H1 (cell line): ENCODE results near the gene SIPA1L3. TPM values are rescaled to one million over a fixed set of nuclear protein-coding genes. Genes with fewer than 3 reads are reported as not detected.
A peak's percentile ranks its signal among the peaks of the same experiment; 100 is the strongest.

Experiments
- CTCF ChIA-PET: fragments of 300-600 bp; sonication (Branson Sonifier 250); formaldehyde crosslinking; loops from one replicate; lab custom pipeline; 2021; ENCODE audit not compliant: partially characterized antibody; lab: Charles Lee
- POLR2A ChIA-PET: fragments of 300-600 bp; sonication (Branson Sonifier 250); formaldehyde crosslinking; loops from one replicate; lab custom pipeline; 2021; ENCODE audit warnings: inconsistent platforms; ENCODE audit not compliant: partially characterized antibody; lab: Charles Lee
- DNase-seq, 2 experiments: peaks; one replicate each; pipeline versions ENCODE4 v3.0.0 to v3.0.0-alpha.2; 2010 to 2022; ENCODE audit warnings: low spot score in 2 of 2, low read depth in 1 of 2, mixed read lengths in 1 of 2
- FAIRE-seq: peaks from 2 replicates; lab custom pipeline; 2011; peaks lifted over from hg19 to GRCh38; lab: Jason Lieb, UNC
- H2AFZ ChIP-seq: 2 replicates; pipeline ENCODE4 v1.8.1; 2012; ENCODE audit warnings: low read length, inconsistent platforms
- H2AK5ac ChIP-seq: 2 replicates; pipeline ENCODE4 v1.6.1; 2013; ENCODE audit warnings: low read depth, low read length
- H2BK120ac ChIP-seq: replicated peaks from 2 replicates; pipeline ENCODE3; 2013; ENCODE audit warnings: low read depth, low read length, inconsistent platforms
- H2BK12ac ChIP-seq: 2 replicates; pipeline ENCODE4 v1.6.1; 2013; ENCODE audit warnings: low read depth, low read length
- H2BK15ac ChIP-seq: 2 replicates; pipeline ENCODE4 v1.6.1; 2013; ENCODE audit warnings: low read length
- H2BK20ac ChIP-seq: 2 replicates; pipeline ENCODE4 v1.6.1; 2013; ENCODE audit warnings: low read length
- H2BK5ac ChIP-seq: 2 replicates; pipeline ENCODE4 v1.6.1; 2013; ENCODE audit warnings: low read depth, low read length
- H3K14ac ChIP-seq: 2 replicates; pipeline ENCODE4 v1.6.1; 2013; ENCODE audit warnings: inconsistent platforms; ENCODE audit not compliant: insufficient read length
- H3K18ac ChIP-seq: 2 replicates; pipeline ENCODE4 v1.6.1; 2013; ENCODE audit warnings: low read length; ENCODE audit errors: extremely low read depth
- H3K23ac ChIP-seq: 2 replicates; pipeline ENCODE4 v1.6.1; 2013; ENCODE audit warnings: inconsistent platforms; ENCODE audit not compliant: insufficient read length
- H3K23me2 ChIP-seq: 2 replicates; pipeline ENCODE4 v1.6.1; 2013; ENCODE audit warnings: low read depth, low read length
- H3K27ac ChIP-seq: 2 replicates; pipeline ENCODE4 v1.6.1; 2011; ENCODE audit warnings: low read depth, low read length, inconsistent platforms
- H3K27me3 ChIP-seq, 4 experiments: replicated peaks in 1 of 4; 1 replicate in 1 of 4; 2 replicates in 3 of 4; pipeline versions ENCODE4 v1.6.1 to v1.8.1; 2011 to 2013; ENCODE audit warnings: low read length in 3 of 4, mild to moderate bottlenecking in 3 of 4, inconsistent platforms in 2 of 4, mixed read lengths in 2 of 4, moderate library complexity in 1 of 4; ENCODE audit not compliant: control insufficient read depth in 3 of 4, insufficient read depth in 3 of 4; ENCODE audit errors: extremely low read depth in 1 of 4
- H3K36me3 ChIP-seq, 4 experiments: 2 replicates each; pipeline versions ENCODE4 v1.6.1 to v1.8.1; 2011 to 2013; ENCODE audit warnings: mild to moderate bottlenecking in 4 of 4, low read length in 3 of 4, moderate library complexity in 2 of 4, control low read depth in 1 of 4, inconsistent platforms in 1 of 4; ENCODE audit not compliant: insufficient read depth in 4 of 4, control insufficient read depth in 2 of 4
- H3K4ac ChIP-seq: replicated peaks from 2 replicates; pipeline ENCODE3; 2013; ENCODE audit warnings: low read length, low read depth, mixed read lengths, inconsistent platforms; ENCODE audit not compliant: insufficient read length
- H3K4me1 ChIP-seq, 4 experiments: replicated peaks in 1 of 4; 1 replicate in 1 of 4; 2 replicates in 3 of 4; pipeline versions ENCODE4 v1.6.1 to v1.8.1; 2011 to 2013; ENCODE audit warnings: low read length in 3 of 4, inconsistent platforms in 2 of 4, mixed read lengths in 1 of 4; ENCODE audit not compliant: insufficient read depth in 4 of 4, control insufficient read depth in 3 of 4
- H3K4me2 ChIP-seq, 2 experiments: 2 replicates each; pipeline versions ENCODE4 v1.6.1 to v1.8.1; 2011 to 2013; ENCODE audit warnings: low read depth in 2 of 2, low read length in 2 of 2, control low read depth in 1 of 2, inconsistent platforms in 1 of 2, mild to moderate bottlenecking in 1 of 2; ENCODE audit not compliant: insufficient read depth in 1 of 2
- H3K4me3 ChIP-seq, 4 experiments: fragments of 200-600, 300-600 bp in 1 of 4; sonication (generic), shearing (Covaris generic), sonication (Bioruptor Twin) in 1 of 4; 2 replicates each; pipeline versions ENCODE4 v1.5.1 to v1.8.1; 2011 to 2016; ENCODE audit warnings: low read length in 4 of 4, low read depth in 3 of 4, control low read depth in 2 of 4, inconsistent platforms in 2 of 4, mild to moderate bottlenecking in 2 of 4, mixed read lengths in 1 of 4, moderate library complexity in 1 of 4; ENCODE audit not compliant: insufficient read depth in 2 of 4; ENCODE audit errors: extremely low read depth in 1 of 4
- H3K56ac ChIP-seq: replicated peaks from 2 replicates; pipeline ENCODE3; 2013; ENCODE audit warnings: low read depth, mild to moderate bottlenecking, mixed read lengths, low read length, inconsistent platforms; ENCODE audit not compliant: insufficient read length
- H3K79me1 ChIP-seq: 2 replicates; pipeline ENCODE4 v1.6.1; 2013; ENCODE audit warnings: low read depth, low read length, control low read depth
- H3K79me2 ChIP-seq, 2 experiments: 2 replicates each; pipeline versions ENCODE4 v1.6.1 to v1.8.1; 2012 to 2013; ENCODE audit warnings: low read length in 2 of 2, mild to moderate bottlenecking in 2 of 2, inconsistent platforms in 1 of 2; ENCODE audit not compliant: insufficient read depth in 2 of 2, control insufficient read depth in 1 of 2
- H3K9ac ChIP-seq, 4 experiments: replicated peaks in 1 of 4; 1 replicate in 1 of 4; 2 replicates in 3 of 4; pipeline versions ENCODE4 v1.6.1 to v1.8.1; 2011 to 2013; ENCODE audit warnings: low read depth in 3 of 4, low read length in 3 of 4, control low read depth in 2 of 4, mild to moderate bottlenecking in 2 of 4, moderate library complexity in 2 of 4, inconsistent platforms in 1 of 4; ENCODE audit errors: extremely low read depth in 1 of 4
- H3K9me3 ChIP-seq, 2 experiments: 2 replicates each; pipeline versions ENCODE4 v1.6.1 to v1.8.1; 2012 to 2013; ENCODE audit warnings: mild to moderate bottlenecking in 2 of 2, moderate library complexity in 2 of 2, control low read depth in 1 of 2, inconsistent platforms in 1 of 2, low read depth in 1 of 2, low read length in 1 of 2, mixed read lengths in 1 of 2; ENCODE audit not compliant: insufficient read depth in 2 of 2
- H4K20me1 ChIP-seq, 2 experiments: replicated peaks in 1 of 2; 2 replicates each; pipeline versions ENCODE3 to v1.8.1; 2011 to 2013; ENCODE audit warnings: inconsistent platforms in 2 of 2, low read length in 2 of 2, mild to moderate bottlenecking in 1 of 2; ENCODE audit not compliant: insufficient read depth in 2 of 2, control insufficient read depth in 1 of 2
- H4K5ac ChIP-seq: 2 replicates; pipeline ENCODE4 v1.6.1; 2013; ENCODE audit warnings: low read length, low read depth, mixed read lengths, inconsistent platforms; ENCODE audit not compliant: insufficient read length
- H4K8ac ChIP-seq: 2 replicates; pipeline ENCODE4 v1.8.0; 2013; ENCODE audit warnings: mild to moderate bottlenecking, moderate library complexity, low read length, inconsistent platforms; ENCODE audit not compliant: insufficient read depth; ENCODE audit errors: extremely low read depth
- H4K91ac ChIP-seq: replicated peaks from 2 replicates; pipeline ENCODE3; 2013; ENCODE audit warnings: low read length, mixed read lengths, inconsistent platforms; ENCODE audit not compliant: insufficient read length
- RAD21 ChIP-seq, 2 experiments: IDR thresholded peaks in 1 of 2; conservative IDR thresholded peaks in 1 of 2; 2 replicates each; pipeline ENCODE4 v1.6.1; 2011; ENCODE audit warnings: low read depth in 2 of 2, low read length in 2 of 2, improper control_type of control experiment in 1 of 2, inconsistent platforms in 1 of 2, mild to moderate bottlenecking in 1 of 2, moderate library complexity in 1 of 2
- TEAD4 ChIP-seq: IDR thresholded peaks from 2 replicates; pipeline ENCODE4 v1.6.1; 2012; ENCODE audit warnings: low read depth, low read length, inconsistent platforms, mixed read lengths
- WGBS, 2 experiments: shearing (Covaris generic) in 1 of 2; methylation state at CpG; one replicate each; pipeline versions ENCODE4 v1.1.6 to v1.1.7; 2013 to 2015; ENCODE audit warnings: low lambda C conversion rate in 2 of 2, mixed read lengths in 2 of 2, inconsistent platforms in 1 of 2, low coverage in 1 of 2, missing lambda C conversion rate in 1 of 2; ENCODE audit not compliant: insufficient replicate concordance in 2 of 2, insufficient coverage in 1 of 2, insufficient read length in 1 of 2; ENCODE audit errors: extremely low coverage in 1 of 2, missing lambda C conversion rate in 1 of 2; 5-methylcytosine and 5-hydroxymethylcytosine counted together
- polyA plus RNA-seq, 7 experiments: library from polyadenylated mRNA; depleted of rRNA in 3 of 7; stranded (reverse) in 5 of 7; unstranded in 2 of 7; fragments of >200 nt in 5 of 7; fragments of 200-250 nt in 2 of 7; gene quantifications; 1 replicate in 5 of 7; 2 replicates in 1 of 7; 4 replicates in 1 of 7; pipeline versions ENCODE4 v1.2.1 to v1.2.3, GENCODE V29; 2011 to 2013; ENCODE audit warnings: missing spikeins in 2 of 7, mixed read lengths in 2 of 7
- total RNA-seq: library from RNA; stranded (reverse); fragmentation: NEBNext Ultra II Directional; extraction: Animal tissue kit (Norgen Biotek cat#: 25700); gene quantifications from 2 replicates; pipeline ENCODE4 v1.2.1, GENCODE V29; 2021

SIPA1L3 gene
- total and polyA plus RNA-seq, 2 of the 8 experiments (the other 6 are each of a cell fraction or from before 2014, with no cell fraction given) = 15.0 to 54.9 TPM

- Histone ChIP-seq H2BK120ac (no peak overlapping the region), H4K8ac (no peak overlapping the region), H3K27ac (no peak overlapping the region), H2AK5ac (no peak overlapping the region), H2AFZ (no peak overlapping the region), H2BK20ac (no peak overlapping the region), H3K4ac (peak overlapping the region; percentile 16), H3K36me3 (no peaks in the 10 kb centered on the region; a peak in 1 of 8 replicates), H4K20me1 (peaks cover 3 to 11% of the 10 kb centered on the region in 2 experiments), H3K9ac (0 out of 7 replicates have a peak overlapping the region, but pooled peaks of 1 of the 4 experiments have one; percentile 14), H3K14ac (no peak overlapping the region), H3K56ac (no peak overlapping the region), H3K9me3 (no peaks in the 10 kb centered on the region), H4K5ac (no peak overlapping the region), H2BK12ac (no peak overlapping the region; the same call in 1 of the 2 replicates), H3K4me1 (peaks cover 14 to 33% (median 30%) of the 10 kb centered on the region in 4 experiments), H3K4me2 (peak overlapping the region in 1 of 2 experiments; percentile 23; a peak in 1 of 4 replicates), H3K4me3 (no peak overlapping the region), H3K18ac (peak overlapping the region; percentile 11; the same call in 1 of the 2 replicates), H3K23me2 (no peaks in the 10 kb centered on the region), H3K79me1 (peaks cover 9% of the 10 kb centered on the region), H3K79me2 (peaks cover 0 to 18% of the 10 kb centered on the region in 2 experiments; a peak in 1 of 4 replicates), H2BK5ac (no peak overlapping the region), H3K27me3 (no peaks in the 10 kb centered on the region), H2BK15ac (no peak overlapping the region), H3K23ac (no peak overlapping the region), H4K91ac (no peak overlapping the region)
- 80% methylated on average over 16 of the region's 16 CpGs; no CpG with 5 or more reads in 1 of the 2 experiments for WGBS, 2 experiments
- FAIRE-seq (no peak), DNase-seq (no peak)
- no peak for TF ChIP-seq TEAD4
- TF ChIP-seq RAD21 (IDR thresholded peaks at IDR 0.05 in 1 of 2, conservative IDR thresholded peaks at IDR 0.05 in 1 of 2; ENCODE audit: low read depth in 2 of 2, low read length in 2 of 2) = peak; percentile 22 to 36; a peak in 3 of 4 replicates
- CTCF ChIA-PET = interaction anchor here (0.5 to 2.3 kb wide), 13 partner anchors 11 to 142 kb away, joined by 3 to 11 read pairs (median 4); partner anchors contain the start of gene WDR87
- POLR2A ChIA-PET = interaction anchor here (0.6 to 1.2 kb wide), 2 partner anchors 7 to 9 kb away, joined by 4 read pairs; no protein-coding TSS in a partner anchor
Observed at GRCh38 chr19:38044267-38045111, 137.5 kb downstream of the SIPA1L3 start.
